NAMALWA (cell line): ENCODE data around the gene SLC20A1.
"Not testable (repeated sequence)": the region's sequence is repeated elsewhere in the genome, so short reads cannot be mapped to it uniquely, and the experiment has no call there.

Source experiments
- DNase-seq: peaks from one replicate; pipeline ENCODE4 v3.0.0-alpha.2; 2015; ENCODE audit warnings: low spot score

SLC20A1 gene

DNA sequence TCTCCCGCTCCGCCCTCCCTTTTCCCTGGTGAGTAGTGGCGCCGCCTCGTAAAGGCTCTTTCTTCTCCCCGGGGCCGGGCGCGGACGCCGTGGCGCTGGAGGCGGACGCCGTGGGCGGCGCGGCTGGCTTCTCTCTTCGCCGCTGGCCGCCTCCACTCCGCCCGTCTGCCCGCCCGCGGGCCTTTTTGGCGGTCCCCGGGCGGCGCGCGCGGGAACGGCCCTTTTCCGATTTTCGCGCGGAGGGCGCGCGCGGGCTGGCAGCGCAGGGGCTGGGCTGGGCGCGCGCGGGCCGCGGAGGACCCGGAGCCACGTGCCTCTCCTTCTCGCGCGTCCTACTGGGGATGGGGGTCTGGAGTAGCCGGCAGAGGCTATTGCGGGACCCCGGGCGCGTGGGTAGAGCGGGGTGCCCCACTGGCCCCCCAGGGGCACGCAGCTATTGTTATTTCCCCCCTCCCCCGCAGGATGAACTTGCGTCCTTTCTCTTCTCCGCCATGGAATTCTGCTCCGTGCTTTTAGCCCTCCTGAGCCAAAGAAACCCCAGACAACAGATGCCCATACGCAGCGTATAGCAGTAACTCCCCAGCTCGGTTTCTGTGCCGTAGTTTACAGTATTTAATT, 472 bp downstream of the SLC20A1 start:
- DNase-seq, result no peak

- DNase-seq, result peak; percentile 55
These were observed 1.3 kb downstream of the SLC20A1 start for GRCh38 chr2:112646791-112647689.

DNA sequence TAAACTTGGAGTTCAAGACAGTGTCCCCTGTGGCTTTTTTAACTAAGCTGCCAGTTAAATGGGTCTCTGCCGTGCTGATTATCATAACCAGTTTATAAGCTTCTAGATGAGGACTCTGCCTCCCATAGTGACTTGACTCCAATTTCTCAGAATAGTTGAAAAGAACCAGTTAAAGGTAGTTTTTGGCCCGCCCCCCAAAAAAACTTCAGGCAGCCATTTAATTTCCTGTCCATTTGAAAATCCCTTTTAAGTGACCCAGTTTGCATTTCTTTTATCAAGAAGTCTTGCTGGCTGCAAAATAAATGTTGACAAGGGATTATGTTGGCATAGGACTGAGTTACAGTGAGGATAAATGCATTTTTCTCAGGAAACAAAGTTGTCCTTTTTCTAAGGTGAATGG, 2.3 kb downstream of the SLC20A1 start:
- DNase-seq, result no peak

DNA sequence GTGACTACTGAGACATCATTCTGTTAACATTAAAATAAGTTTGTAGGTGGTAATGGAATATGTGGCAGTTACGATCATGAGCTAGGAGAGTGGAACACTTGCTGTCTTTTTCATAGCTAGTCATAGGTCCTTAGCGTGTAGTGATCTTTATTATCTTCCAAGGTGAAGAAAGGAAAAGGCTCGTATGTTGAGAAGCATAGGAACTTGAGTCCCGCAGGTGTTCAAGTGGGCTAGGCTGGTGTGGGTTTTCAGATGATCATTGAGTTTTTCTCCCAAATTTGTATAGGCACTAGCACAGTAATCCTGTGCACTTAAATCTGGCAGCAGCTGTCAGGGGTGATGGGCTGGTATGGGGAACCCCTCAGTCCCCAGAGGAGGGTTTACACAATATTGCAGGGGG, 10.9 kb downstream of the SLC20A1 start:
- no peak for DNase-seq

GRCh38 chr2:112658301-112658700, 12.6 kb downstream of the SLC20A1 start:
- no peak for DNase-seq

DNA sequence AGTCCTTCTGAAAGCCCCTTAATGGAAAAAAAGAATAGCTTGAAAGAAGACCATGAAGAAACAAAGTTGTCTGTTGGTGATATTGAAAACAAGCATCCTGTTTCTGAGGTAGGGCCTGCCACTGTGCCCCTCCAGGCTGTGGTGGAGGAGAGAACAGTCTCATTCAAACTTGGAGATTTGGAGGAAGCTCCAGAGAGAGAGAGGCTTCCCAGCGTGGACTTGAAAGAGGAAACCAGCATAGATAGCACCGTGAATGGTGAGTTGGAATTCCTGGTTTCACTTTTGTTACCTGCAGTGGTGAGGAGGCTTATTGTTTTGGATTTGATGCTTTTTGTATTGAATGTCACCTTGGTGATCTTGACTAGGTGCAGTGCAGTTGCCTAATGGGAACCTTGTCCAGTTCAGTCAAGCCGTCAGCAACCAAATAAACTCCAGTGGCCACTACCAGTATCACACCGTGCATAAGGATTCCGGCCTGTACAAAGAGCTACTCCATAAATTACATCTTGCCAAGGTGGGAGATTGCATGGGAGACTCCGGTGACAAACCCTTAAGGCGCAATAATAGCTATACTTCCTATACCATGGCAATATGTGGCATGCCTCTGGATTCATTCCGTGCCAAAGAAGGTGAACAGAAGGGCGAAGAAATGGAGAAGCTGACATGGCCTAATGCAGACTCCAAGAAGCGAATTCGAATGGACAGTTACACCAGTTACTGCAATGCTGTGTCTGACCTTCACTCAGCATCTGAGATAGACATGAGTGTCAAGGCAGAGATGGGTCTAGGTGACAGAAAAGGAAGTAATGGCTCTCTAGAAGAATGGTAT, 13.3 kb downstream of the SLC20A1 start:
- no peak for DNase-seq

DNA sequence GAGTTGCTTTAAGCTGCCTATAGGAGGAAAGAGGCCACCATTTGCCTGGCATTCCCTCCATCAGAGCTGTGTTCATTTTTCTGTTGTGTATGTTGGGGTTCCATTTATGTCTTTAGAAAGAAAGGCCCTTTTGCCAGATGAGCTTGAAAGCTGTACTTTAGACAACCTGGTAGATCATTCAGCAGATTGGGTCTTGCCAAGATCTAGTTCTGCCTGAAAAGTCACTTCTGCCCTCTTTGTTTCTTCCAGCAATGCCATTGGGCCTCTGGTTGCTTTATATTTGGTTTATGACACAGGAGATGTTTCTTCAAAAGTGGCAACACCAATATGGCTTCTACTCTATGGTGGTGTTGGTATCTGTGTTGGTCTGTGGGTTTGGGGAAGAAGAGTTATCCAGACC, 14.4 kb downstream of the SLC20A1 start:
- DNase-seq, result no peak

GRCh38 chr2:112661656-112662305, 16.0 kb downstream of the SLC20A1 start:
- no peak for DNase-seq

GRCh38 chr2:112662704-112663103, 17.0 kb downstream of the SLC20A1 start:
- DNase-seq, result no peak

DNA sequence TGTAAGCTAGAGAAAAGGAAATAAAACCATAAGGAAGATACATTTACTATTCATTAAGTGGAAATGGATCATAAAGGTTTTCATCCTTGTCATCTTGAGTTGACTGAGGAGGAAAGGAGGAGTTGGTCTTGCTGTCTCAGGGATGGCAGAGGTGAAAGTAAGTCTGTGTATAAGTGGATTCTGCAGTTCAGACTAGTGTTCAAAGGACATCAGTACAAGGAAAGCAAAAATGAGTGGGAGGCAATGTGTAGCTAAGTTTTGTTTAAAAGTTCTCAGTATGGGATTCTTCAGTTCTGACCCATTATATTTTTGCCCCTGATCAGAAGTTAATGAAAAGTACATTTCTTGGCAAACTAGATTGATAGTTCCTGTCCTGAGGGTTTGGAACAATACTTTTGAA, 18.9 kb downstream of the SLC20A1 start:
- no peak for DNase-seq

DNA sequence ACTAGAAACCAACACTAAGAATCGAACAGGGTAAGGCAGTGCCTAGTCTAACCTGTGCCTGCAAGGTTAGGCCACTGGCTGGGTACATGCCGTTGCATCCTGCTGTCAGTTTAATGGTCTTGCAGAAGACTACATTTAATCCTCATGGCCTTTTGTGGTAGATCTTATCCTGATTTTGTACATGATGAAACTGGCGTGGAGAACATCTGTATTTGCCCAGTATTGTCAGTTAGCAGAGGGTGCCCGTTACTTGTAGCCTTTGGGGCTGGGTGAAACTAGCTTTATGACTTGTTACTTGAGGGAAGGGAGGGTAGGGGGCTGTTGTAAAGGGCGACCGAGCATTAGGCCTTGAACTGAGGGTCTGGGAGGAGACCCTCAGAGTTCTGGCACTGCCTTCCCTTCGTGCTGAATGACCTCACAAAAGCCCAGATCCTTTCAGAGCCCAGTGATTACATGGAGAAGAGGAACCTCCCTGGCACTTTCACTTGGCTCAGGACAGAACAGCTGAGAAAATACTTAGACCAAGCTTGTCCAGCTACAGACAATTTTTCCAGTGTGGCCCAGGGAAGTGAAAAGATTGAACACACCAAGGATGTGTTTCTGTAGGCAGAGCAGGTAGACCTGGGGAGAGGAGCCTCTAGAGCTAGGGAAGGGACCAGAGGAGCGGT, 19.5 kb downstream of the SLC20A1 start:
- DNase-seq, result no peak

- DNase-seq, result no peak
These were observed 21.0 kb downstream of the SLC20A1 start for GRCh38 chr2:112666761-112667122.

DNA sequence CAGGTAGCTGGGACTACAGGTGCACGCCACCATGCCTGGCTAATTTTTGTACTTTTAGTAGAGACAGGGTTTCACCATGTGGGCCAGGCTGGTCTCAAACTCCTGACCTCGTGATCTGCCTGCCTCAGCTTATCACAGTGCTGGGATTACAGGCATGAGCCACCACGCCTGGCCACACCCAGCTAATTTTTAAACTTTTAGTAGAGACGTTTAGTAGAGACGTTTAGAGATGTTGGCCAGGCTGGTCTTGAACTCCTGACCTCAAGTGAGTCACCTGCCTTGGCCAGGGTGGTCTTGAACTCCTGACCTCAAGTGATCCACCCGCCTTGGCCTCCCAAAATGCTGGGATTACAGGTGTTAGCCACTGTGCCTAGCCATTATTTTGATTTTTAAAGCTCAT, 21.8 kb downstream of the SLC20A1 start:
- DNase-seq, result not testable (repeated sequence)

DNA sequence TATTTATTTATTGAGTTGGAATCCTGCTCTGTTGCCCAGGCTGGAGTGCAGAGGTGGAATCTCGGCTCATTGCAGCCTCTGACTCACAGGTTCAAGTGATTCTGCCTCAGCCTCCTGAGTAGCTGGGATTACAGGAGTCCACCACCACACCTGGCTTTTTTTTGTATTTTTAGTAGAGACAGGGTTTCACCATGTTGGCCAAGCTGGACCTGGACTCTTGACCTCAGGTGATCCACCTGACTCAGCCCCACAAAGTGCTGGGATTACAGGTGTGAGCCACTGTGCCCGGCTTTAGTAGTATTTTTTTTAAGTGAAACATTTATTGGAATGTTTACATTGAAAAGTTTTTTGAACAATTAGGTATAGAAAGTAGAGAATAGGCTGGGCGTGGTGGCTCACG, 23.9 kb downstream of the SLC20A1 start:
- no peak for DNase-seq

DNA sequence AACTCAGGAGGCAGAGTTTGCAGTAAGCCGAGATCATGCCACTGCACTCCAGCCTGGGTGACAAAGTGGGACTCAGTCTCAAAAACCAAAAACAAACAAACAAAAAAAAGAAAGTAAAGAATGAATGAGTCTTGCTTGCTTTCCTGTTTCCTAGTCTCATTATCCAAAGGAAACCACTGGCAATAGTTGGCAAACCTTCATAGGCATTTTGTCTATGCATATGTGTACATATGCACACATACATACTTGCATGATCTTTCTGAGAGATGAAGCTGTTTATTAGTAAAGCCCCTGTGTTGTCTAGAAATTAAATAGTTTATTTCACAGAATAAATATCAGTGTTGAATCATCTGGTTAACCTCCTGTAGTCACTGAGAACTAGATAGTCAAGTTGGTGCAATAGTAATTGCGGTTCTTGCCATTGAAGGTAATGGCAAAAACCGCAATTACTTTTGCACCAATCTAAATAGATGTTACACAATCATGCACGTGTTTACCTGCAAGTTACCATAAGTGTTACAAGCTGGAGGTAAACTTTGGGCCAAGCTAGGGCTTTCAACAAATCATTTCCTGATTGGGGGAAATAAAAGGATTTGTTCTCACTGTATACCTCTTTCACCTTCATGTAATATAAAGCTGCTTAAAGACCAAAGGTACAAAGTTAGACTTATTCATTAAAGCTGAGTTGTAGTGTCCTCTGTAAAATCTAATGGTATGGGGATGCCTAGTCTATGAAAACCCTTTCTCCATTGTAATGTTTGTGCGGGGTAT, 24.7 kb downstream of the SLC20A1 start:
- no peak for DNase-seq

GRCh38 chr2:112671801-112672200, 26.1 kb downstream of the SLC20A1 start:
- no peak for DNase-seq

DNA sequence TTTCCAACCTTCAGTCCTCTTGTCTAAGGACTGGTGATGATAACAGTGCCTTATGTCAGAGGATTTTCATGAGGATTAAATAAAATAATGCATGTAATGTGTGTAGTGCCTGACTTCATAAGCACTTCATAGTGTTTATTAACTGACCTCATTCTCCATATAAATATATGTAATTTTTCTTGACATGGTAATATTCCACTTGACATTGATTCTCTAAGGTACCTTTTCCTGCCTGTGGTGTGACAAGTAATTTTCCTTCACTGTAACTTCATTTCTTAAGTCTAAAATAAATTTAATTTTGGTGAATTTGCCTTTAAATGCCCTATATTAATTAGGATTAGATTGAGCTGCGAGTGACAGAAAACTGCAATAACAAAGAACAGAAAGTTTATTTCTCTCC, 27.3 kb downstream of the SLC20A1 start:
- DNase-seq, result no peak

DNA sequence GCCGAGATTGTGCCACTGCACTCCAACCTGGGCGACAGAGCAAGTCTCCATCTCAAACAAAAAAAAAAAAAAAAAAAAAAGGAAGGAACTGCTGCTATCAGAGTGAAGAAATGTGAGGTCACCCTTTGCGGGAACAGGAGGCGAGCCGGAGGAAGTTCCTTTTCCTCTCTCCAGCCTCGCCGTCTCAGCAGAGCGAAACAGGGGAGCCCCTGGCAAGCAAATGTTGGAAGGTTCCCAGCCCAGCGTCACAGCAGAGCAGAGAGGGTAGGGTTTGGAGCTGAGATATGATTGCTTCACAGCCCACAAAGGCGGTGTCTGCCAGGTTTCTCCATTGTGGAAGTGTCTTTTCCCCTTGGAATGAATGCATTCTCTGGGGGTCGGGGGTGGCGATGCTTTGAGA, 28.5 kb downstream of the SLC20A1 start:
- DNase-seq, result no peak

DNA sequence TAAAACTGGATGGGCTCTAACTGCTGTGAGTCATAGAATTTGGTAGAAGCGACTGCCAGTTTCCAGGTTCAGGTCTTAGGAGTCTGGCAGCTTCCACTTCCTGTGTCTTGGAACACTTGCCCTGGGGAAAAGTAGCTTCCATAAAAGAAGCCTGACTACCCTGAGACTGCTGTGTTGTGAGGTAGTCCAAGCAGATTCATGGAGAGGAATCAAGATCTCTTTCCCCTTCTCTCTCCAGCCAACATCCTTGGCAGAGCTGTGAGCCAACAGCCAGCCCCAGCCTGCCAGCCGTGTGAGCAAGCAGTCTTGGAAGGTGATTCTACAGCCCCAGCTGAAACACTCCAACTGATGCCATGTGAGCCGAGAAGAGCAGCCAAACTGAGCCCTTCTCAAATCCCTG, 33.7 kb downstream of the SLC20A1 start:
- no peak for DNase-seq

DNA sequence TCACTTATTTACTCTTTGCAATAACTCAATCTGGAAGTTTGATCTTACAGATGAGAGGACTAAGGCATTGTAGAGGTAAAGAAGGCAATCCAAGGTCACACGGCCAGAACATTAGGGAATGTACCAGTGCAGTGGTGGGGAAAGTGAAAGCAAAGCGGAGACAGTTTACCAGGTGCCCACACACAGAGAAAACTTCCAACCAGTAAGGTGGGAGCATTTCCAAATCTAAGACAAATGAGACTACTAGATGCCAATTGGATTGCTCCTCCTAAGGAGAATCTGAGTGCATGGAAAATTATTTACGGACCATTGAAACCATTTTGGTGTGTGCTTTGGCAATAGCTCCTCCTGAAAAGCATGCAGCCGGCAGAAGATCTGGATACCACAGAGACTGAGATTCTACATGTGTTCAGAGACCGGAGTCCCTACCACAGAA, 34.9 kb downstream of the SLC20A1 start:
- no peak for DNase-seq

DNA sequence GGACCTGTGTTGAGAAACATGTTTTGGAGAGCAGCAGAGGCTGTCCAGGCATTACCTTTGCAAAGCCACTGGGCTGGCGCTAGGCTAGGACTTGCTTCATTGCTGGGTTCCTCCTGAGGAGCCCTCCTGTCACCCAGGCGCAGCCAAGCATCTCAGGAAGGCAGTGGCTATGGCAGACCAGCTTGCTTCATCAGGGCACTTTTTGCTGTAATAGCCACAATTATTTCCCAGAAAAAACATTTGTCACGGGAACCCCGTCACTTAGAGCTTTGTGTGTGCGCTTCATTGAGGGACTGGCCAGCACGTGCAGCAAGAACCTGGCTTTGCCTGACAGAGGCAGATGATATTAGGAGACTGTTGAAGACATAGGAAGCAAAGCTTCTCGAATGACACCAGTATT, 36.4 kb downstream of the SLC20A1 start:
- no peak for DNase-seq
